ENCODE results near the gene ZDHHC16. TPM values are rescaled to one million over a fixed set of nuclear protein-coding genes. Genes with fewer than 3 reads are reported as not detected.

ZDHHC16 gene
- total and polyA plus RNA-seq, 2 donors (not counting 1 experiment from before 2014, with no cell fraction given): 24.1 to 41.5 TPM

DNA sequence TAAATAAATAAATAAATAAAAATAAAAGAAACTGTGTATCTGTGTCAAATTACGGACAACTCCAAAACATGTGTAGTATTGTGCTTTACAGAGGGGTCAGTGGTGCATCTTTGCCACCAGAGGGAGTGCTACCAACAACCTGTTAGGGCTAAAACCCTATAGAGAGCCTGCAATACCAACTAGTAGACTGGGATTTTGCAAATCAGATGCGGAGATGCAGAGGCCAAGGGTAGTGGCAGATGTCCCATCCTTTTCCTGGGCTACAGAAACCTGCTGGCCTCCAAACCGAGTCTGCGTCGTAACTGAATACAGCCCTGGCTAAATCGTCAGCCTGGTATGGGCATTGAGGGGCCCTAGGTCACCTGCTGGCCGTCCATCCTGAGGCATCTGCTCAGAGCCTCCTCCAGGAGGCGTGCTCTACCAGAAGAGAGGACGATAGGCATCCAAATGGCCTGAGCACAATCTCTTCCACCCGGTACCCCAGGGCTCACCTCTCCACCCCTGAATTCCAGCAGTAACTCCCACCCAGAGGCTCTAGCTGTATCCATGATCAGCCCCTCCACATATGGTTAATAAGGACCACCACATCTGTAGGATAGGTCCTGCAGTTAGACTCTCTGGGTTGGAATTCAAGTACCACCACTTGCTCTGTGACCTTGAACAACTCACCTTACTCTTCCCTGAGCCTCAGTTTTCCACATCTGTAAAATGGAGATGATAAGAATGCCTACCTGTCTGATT is 38.6 kb upstream of the ZDHHC16 start:
- Mint-ChIP-seq H3K27ac (peak overlapping the region; percentile 69), H3K27me3 (no peaks in the 10 kb centered on the region), H3K9me3 (ENCODE audit: insufficient read depth) (no peaks in the 10 kb centered on the region), H3K4me1 (peaks cover 12% of the 10 kb centered on the region), H3K4me3 (peak overlapping the region; percentile 66)
- intact Hi-C loops (cut with micrococcal nuclease): loop anchor here (1.0 to 2.0 kb wide), 4 partner anchors 19 to 323 kb away; partner anchors contain the start of genes EXOSC1, PGAM1 and ZDHHC16
- DNase-seq (peak; percentile 83), ATAC-seq (ENCODE audit: low read depth) (peak; percentile 96)
- Histone ChIP-seq H3K36me3 (replicated peaks in 1 of 2; ENCODE audit: control extremely low read depth in 1 of 2, control insufficient read depth in 1 of 2, extremely low read depth in 1 of 2, insufficient read depth in 2 of 2, low read length in 1 of 2) (no peaks in the 10 kb centered on the region), H3K27ac (ENCODE audit: low read length in 2 of 2) (no peak overlapping the region), H3K4me2 (replicated peaks; ENCODE audit: low read depth, low read length, poor library complexity, severe bottlenecking) (peak overlapping the region; percentile 73), H3K4me1 (ENCODE audit: control insufficient read depth in 2 of 2, insufficient read depth in 2 of 2, low read length in 2 of 2) (peaks cover 0 to 12% of the 10 kb centered on the region in 2 donors), H2AFZ (ENCODE audit: insufficient read depth, low read depth, low read length, poor library complexity, severe bottlenecking) (peak overlapping the region; percentile 77), H3K9ac (ENCODE audit: low read length) (peak overlapping the region; percentile 37), H4K20me1 (ENCODE audit: control insufficient read depth, insufficient read depth, low read length, poor library complexity, severe bottlenecking) (no peaks in the 10 kb centered on the region), H3K27me3 (replicated peaks in 1 of 4; ENCODE audit: control extremely low read depth in 1 of 4, control insufficient read depth in 3 of 4, insufficient read depth in 4 of 4, low read length in 3 of 4) (no peaks in the 10 kb centered on the region), H3K79me2 (ENCODE audit: control insufficient read depth, insufficient read depth, low read length) (no peaks in the 10 kb centered on the region), H3K9me3 (ENCODE audit: control extremely low read depth in 1 of 3, control insufficient read depth in 2 of 3, insufficient read depth in 1 of 3, low read length in 2 of 3) (no peaks in the 10 kb centered on the region), H3K4me3 (ENCODE audit: control extremely low read depth in 1 of 5, extremely low read depth in 1 of 5, insufficient read depth in 1 of 5, low read depth in 2 of 5, low read length in 4 of 5) (peak overlapping the region in 2 of 5 experiments; percentile 38)
- 9% methylated on average over 7 of the region's 10 CpGs for WGBS (ENCODE audit: insufficient coverage)
- no peak for TF ChIP-seq EZH2 (IDR thresholded peaks at IDR 0.05; ENCODE audit: borderline replicate concordance, insufficient read depth, low read depth, low read length, poor library complexity, severe bottlenecking)
- peak; percentile 85 for TF ChIP-seq CTCF (IDR thresholded peaks at IDR 0.05)
- ChIA-PET POLR2A (no interaction called here), CTCF (interaction anchor here (0.6 to 5.5 kb wide), 8 partner anchors 8 to 145 kb away, joined by 3 to 29 read pairs (median 5); no protein-coding TSS in a partner anchor)

- Mint-ChIP-seq H3K4me1 (peaks cover 12% of the 10 kb centered on the region), H3K27me3 (no peaks in the 10 kb centered on the region), H3K9me3 (ENCODE audit: insufficient read depth) (no peaks in the 10 kb centered on the region), H3K27ac (no peak overlapping the region), H3K4me3 (no peak overlapping the region)
- TF ChIP-seq CTCF (IDR thresholded peaks at IDR 0.05): no peak
- TF ChIP-seq EZH2 (IDR thresholded peaks at IDR 0.05; ENCODE audit: borderline replicate concordance, insufficient read depth, low read depth, low read length, poor library complexity, severe bottlenecking): no peak
- Histone ChIP-seq H3K4me2 (replicated peaks; ENCODE audit: low read depth, low read length, poor library complexity, severe bottlenecking) (peak overlapping the region; percentile 73), H3K36me3 (replicated peaks in 1 of 2; ENCODE audit: control extremely low read depth in 1 of 2, control insufficient read depth in 1 of 2, extremely low read depth in 1 of 2, insufficient read depth in 2 of 2, low read length in 1 of 2) (no peaks in the 10 kb centered on the region), H2AFZ (ENCODE audit: insufficient read depth, low read depth, low read length, poor library complexity, severe bottlenecking) (no peak overlapping the region), H3K4me1 (ENCODE audit: control insufficient read depth in 2 of 2, insufficient read depth in 2 of 2, low read length in 2 of 2) (peaks cover 0 to 12% of the 10 kb centered on the region in 2 donors), H3K9me3 (ENCODE audit: control extremely low read depth in 1 of 3, control insufficient read depth in 2 of 3, insufficient read depth in 1 of 3, low read length in 2 of 3) (no peaks in the 10 kb centered on the region), H3K27ac (ENCODE audit: low read length in 2 of 2) (no peak overlapping the region), H3K4me3 (ENCODE audit: control extremely low read depth in 1 of 5, extremely low read depth in 1 of 5, insufficient read depth in 1 of 5, low read depth in 2 of 5, low read length in 4 of 5) (no peak overlapping the region), H3K27me3 (replicated peaks in 1 of 4; ENCODE audit: control extremely low read depth in 1 of 4, control insufficient read depth in 3 of 4, insufficient read depth in 4 of 4, low read length in 3 of 4) (no peaks in the 10 kb centered on the region), H4K20me1 (ENCODE audit: control insufficient read depth, insufficient read depth, low read length, poor library complexity, severe bottlenecking) (no peaks in the 10 kb centered on the region), H3K9ac (ENCODE audit: low read length) (no peak overlapping the region), H3K79me2 (ENCODE audit: control insufficient read depth, insufficient read depth, low read length) (no peaks in the 10 kb centered on the region)
- 100% methylated on average over 1 of the region's 2 CpGs for WGBS (ENCODE audit: insufficient coverage)
- CTCF ChIA-PET: interaction anchor here (0.7 to 5.5 kb wide), 4 partner anchors 11 to 145 kb away, joined by 3 to 29 read pairs (median 16); no protein-coding TSS in a partner anchor
- ATAC-seq (ENCODE audit: low read depth) (no peak), DNase-seq (no peak)
- intact Hi-C loops (cut with micrococcal nuclease): loop anchor here (1.0 to 2.0 kb wide), 4 partner anchors 18 to 323 kb away; partner anchors contain the start of genes EXOSC1, PGAM1 and ZDHHC16
- POLR2A ChIA-PET: no interaction called here
These were observed 38.1 kb upstream of the ZDHHC16 start for GRCh38 chr10:97407952-97408248.

All from B cell (primary cell).